Measurements from ENCODE around the gene SYAP1. TPM values are rescaled to one million over a fixed set of nuclear protein-coding genes. Genes with fewer than 3 reads are reported as not detected.
"Not testable (repeated sequence)": the region's sequence is repeated elsewhere in the genome, so short reads cannot be mapped to it uniquely, and the experiment has no call there.

Gene SYAP1
- total RNA-seq, 1 donor from 2014 or later, result 42.6 TPM

GRCh38 chrX:16725072-16725471 is 5.7 kb downstream of the SYAP1 start:
- DNase-seq (ENCODE audit: low spot score), result no peak

- not testable (repeated sequence) for DNase-seq (ENCODE audit: low spot score)
These were observed 7.1 kb downstream of the SYAP1 start for GRCh38 chrX:16726347-16726988.

- no peak for DNase-seq (ENCODE audit: low spot score)
These were observed 8.2 kb downstream of the SYAP1 start for GRCh38 chrX:16727637-16728036.

- no peak for DNase-seq (ENCODE audit: low spot score)
These were observed 11.0 kb downstream of the SYAP1 start for GRCh38 chrX:16730450-16730849.

GRCh38 chrX:16733013-16733412 is 13.6 kb downstream of the SYAP1 start:
- no peak for DNase-seq (ENCODE audit: low spot score)

GRCh38 chrX:16737024-16737423 is 17.6 kb downstream of the SYAP1 start:
- DNase-seq (ENCODE audit: low spot score), result no peak

- DNase-seq (ENCODE audit: low spot score), result no peak
These were observed 20.2 kb downstream of the SYAP1 start for GRCh38 chrX:16739574-16739973.

- DNase-seq (ENCODE audit: low spot score), result no peak
These were observed 24.4 kb downstream of the SYAP1 start for GRCh38 chrX:16743604-16744325.

GRCh38 chrX:16745102-16745501 is 25.7 kb downstream of the SYAP1 start:
- no peak for DNase-seq (ENCODE audit: low spot score)

GRCh38 chrX:16745659-16746058 is 26.2 kb downstream of the SYAP1 start:
- no peak for DNase-seq (ENCODE audit: low spot score)

- DNase-seq (ENCODE audit: low spot score), result no peak
These were observed 29.0 kb downstream of the SYAP1 start for GRCh38 chrX:16748425-16748824.

GRCh38 chrX:16750136-16750535 is 30.7 kb downstream of the SYAP1 start:
- no peak for DNase-seq (ENCODE audit: low spot score)

- DNase-seq (ENCODE audit: low spot score), result no peak
These were observed 34.6 kb downstream of the SYAP1 start for GRCh38 chrX:16754019-16754418.

- DNase-seq (ENCODE audit: low spot score), result no peak
These were observed 37.3 kb downstream of the SYAP1 start for GRCh38 chrX:16756724-16757123.

GRCh38 chrX:16761500-16761899 is 42.1 kb downstream of the SYAP1 start:
- DNase-seq (ENCODE audit: low spot score), result not testable (repeated sequence)

- no peak for DNase-seq (ENCODE audit: low spot score)
These were observed 43.2 kb downstream of the SYAP1 start for GRCh38 chrX:16762579-16762978.

- DNase-seq (ENCODE audit: low spot score), result no peak
These were observed 46.2 kb downstream of the SYAP1 start for GRCh38 chrX:16765594-16765993.

- DNase-seq (ENCODE audit: low spot score), result no peak
These were observed 51.6 kb downstream of the SYAP1 start for GRCh38 chrX:16770970-16771482.

GRCh38 chrX:16771483-16772398 is 52.3 kb downstream of the SYAP1 start:
- peak; percentile 21 for DNase-seq (ENCODE audit: low spot score)

- no peak for DNase-seq (ENCODE audit: low spot score)
These were observed 53.0 kb downstream of the SYAP1 start for GRCh38 chrX:16772460-16772859.

GRCh38 chrX:16774746-16775145 is 55.3 kb downstream of the SYAP1 start:
- no peak for DNase-seq (ENCODE audit: low spot score)

- DNase-seq (ENCODE audit: low spot score), result no peak
These were observed 59.1 kb downstream of the SYAP1 start for GRCh38 chrX:16778545-16778944.

All from mucosa of gallbladder (tissue), 1 donor.